Measurements from ENCODE around the gene NKPD1.

GRCh38 chr19:45159971-45160324 lies 834 bp downstream of the NKPD1 start:
- no peak for TF ChIP-seq POLR2A (IDR thresholded peaks at IDR 0.05; ENCODE audit: low read depth, low read length)
- TF ChIP-seq SPI1 (IDR thresholded peaks at IDR 0.05; ENCODE audit: low read depth, low read length), result no peak

Measured in GM12891 (cell line).